BJ (cell line): ENCODE data around the gene GNAI2. TPM values are rescaled to one million over a fixed set of nuclear protein-coding genes. Genes with fewer than 3 reads are reported as not detected.
A peak's percentile ranks its signal among the peaks of the same experiment; 100 is the strongest.

ENCODE experiments used
- CTCF ChIA-PET: fragments of 350-600 bp; formaldehyde crosslinking; extraction: SDS; loops from one replicate; lab custom pipeline; 2021; ENCODE audit warnings: antibody characterized with exemption, inconsistent platforms; lab: Yijun Ruan, JAX
- POLR2A ChIA-PET: fragments of 300-600 bp; sonication (Branson Sonifier 250); formaldehyde crosslinking; extraction: SDS; loops from one replicate; lab custom pipeline; 2021; ENCODE audit warnings: antibody characterized with exemption; lab: Charles Lee
- DNase-seq: peaks from one replicate; pipeline ENCODE4 v3.0.0-alpha.2; 2011; ENCODE audit warnings: low read depth
- H3K27me3 ChIP-seq: 2 replicates; pipeline ENCODE4 v1.6.0; 2011; ENCODE audit warnings: low read length; ENCODE audit not compliant: control insufficient read depth, insufficient read depth
- H3K36me3 ChIP-seq: 2 replicates; pipeline ENCODE4 v1.5.1; 2011; ENCODE audit warnings: low read length; ENCODE audit not compliant: control insufficient read depth, insufficient read depth
- H3K4me3 ChIP-seq: 2 replicates; pipeline ENCODE4 v1.5.1; 2011; ENCODE audit warnings: low read depth, mild to moderate bottlenecking, control low read depth, low read length
- polyA plus RNA-seq: library from polyadenylated mRNA; depleted of rRNA; stranded (reverse); fragments of >200 nt; gene quantifications from 2 replicates; pipeline ENCODE4 v1.2.3, GENCODE V29; 2011
- TF ChIP-seq, protein P1 (sequence below): IDR thresholded peaks from 2 replicates; pipeline ENCODE4 v1.5.1; 2011; ENCODE audit warnings: low read depth, mild to moderate bottlenecking, control low read depth, inconsistent platforms, low read length, moderate library complexity; ENCODE audit not compliant: insufficient read depth

The GNAI2 gene
- polyA plus RNA-seq, 1 experiment: 887 TPM

DNA sequence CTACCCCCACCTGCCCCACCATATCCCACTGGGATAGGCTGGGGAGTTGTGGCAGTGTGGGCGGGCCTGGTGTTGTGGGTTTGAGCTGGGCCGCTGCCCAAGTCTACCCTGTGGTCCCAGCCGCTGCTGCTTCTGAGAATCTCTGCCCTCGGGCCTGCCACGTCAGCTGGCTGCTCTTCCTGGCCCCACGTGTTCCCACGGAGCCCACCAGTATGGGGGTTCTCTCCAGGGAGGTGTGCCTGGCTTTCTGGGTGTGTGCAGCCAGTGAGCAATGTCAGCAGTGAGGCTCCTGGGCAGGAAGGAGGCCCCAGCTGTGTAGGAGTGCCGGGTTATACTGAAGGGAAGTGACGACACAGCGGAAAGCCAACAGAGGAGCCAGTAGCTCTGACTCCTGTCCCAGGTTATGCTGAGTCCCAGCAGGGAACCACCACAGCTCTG, 10.5 kb downstream of the GNAI2 start:
- peak; percentile 85 for DNase-seq
- no peak overlapping the region for H3K4me3 ChIP-seq
- ChIA-PET POLR2A (interaction anchor here (0.9 to 1.3 kb wide), 3 partner anchors 8 to 12 kb away, joined by 3 to 7 read pairs (median 4); partner anchors contain the start of gene GNAI2), CTCF (interaction anchor here (0.6 to 4.9 kb wide), 33 partner anchors 9 to 304 kb away, joined by 3 to 51 read pairs (median 4); partner anchors contain the start of genes GNAI2, GNAT1, HYAL3 and IFRD2)
- peaks cover 11% of the 10 kb centered on the region for H3K36me3 ChIP-seq
- H3K27me3 ChIP-seq: no peaks in the 10 kb centered on the region
- TF ChIP-seq, protein P1, sequence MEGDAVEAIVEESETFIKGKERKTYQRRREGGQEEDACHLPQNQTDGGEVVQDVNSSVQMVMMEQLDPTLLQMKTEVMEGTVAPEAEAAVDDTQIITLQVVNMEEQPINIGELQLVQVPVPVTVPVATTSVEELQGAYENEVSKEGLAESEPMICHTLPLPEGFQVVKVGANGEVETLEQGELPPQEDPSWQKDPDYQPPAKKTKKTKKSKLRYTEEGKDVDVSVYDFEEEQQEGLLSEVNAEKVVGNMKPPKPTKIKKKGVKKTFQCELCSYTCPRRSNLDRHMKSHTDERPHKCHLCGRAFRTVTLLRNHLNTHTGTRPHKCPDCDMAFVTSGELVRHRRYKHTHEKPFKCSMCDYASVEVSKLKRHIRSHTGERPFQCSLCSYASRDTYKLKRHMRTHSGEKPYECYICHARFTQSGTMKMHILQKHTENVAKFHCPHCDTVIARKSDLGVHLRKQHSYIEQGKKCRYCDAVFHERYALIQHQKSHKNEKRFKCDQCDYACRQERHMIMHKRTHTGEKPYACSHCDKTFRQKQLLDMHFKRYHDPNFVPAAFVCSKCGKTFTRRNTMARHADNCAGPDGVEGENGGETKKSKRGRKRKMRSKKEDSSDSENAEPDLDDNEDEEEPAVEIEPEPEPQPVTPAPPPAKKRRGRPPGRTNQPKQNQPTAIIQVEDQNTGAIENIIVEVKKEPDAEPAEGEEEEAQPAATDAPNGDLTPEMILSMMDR: no peak

DNA sequence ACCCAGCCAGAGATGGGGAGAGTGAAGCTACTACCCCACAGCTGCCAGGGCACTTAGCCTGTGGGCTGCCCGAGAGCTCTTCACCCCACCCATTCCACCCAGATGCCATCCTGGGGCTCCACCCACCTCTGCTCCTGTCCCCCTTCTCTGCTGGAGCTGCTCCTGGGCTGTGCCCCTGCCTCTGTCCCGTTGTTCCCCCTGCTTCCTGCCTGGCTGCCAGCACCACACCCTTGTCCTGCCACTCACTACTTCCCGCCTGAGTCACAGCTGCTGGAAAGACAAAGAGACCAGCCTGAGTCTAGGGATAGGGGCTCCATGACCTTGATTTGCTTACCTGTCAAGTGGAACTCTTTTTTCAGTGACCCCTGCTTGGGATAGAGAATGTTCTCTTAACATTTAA, 12.4 kb downstream of the GNAI2 start:
- TF ChIP-seq, protein P1: no peak
- H3K4me3 ChIP-seq: no peak overlapping the region
- DNase-seq: no peak
- no peaks in the 10 kb centered on the region for H3K27me3 ChIP-seq
- CTCF ChIA-PET: interaction anchor here (1.0 to 4.9 kb wide), 8 partner anchors 10 to 76 kb away, joined by 3 to 40 read pairs (median 3); partner anchors contain the start of gene GNAI2
- POLR2A ChIA-PET: interaction anchor here (1.8 kb wide), 1 partner anchor 16 kb away, joined by 5 read pairs; no protein-coding TSS in a partner anchor
- peaks cover 23% of the 10 kb centered on the region for H3K36me3 ChIP-seq

DNA sequence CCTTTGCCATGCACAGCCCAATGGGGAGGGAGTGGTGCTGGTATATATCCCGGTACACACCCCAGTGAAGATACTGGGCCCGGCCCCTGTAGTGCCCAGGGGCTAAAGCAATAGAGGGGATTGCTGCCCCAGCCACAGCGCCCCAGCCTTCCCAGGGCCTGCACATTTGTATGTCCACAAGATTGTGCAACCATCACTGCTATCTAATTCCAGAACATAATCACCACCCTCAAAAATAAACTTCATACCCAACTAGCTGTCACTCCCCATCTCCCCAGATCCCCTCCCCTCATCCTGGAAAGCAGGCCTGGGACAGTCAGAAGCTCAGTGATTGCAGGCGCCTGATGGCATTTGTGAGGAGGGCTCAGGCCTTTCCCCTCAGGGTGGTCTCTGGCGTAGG, 13.5 kb downstream of the GNAI2 start:
- no peak for DNase-seq
- ChIA-PET CTCF (interaction anchor here (1.3 to 13.0 kb wide), 5 partner anchors 10 to 55 kb away, joined by 3 to 114 read pairs (median 25); partner anchors contain the start of gene GNAI2), POLR2A (no interaction called here)

DNA sequence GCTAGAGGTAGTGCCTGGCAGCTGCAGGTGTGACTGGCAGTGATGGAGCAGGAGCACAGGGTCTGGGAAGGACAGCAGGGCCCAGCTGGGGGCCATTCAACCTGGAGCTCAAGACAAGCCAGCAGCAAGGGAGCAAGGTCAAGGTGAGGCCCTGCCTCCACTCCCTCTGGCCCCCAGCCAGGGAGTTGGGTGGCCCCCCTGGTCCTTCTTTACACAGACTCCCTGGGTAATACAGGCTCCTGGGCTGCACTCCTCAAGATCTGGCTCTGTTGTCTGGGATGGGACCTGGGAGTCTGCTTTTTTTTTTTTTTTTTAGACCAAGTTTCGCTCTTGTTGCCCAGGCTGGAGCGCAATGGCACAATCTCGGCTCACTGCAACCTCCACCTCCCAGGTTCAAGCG, 14.5 kb downstream of the GNAI2 start:
- Histone ChIP-seq H3K4me3 (no peak overlapping the region), H3K27me3 (no peaks in the 10 kb centered on the region), H3K36me3 (peaks cover 32% of the 10 kb centered on the region)
- TF ChIP-seq, protein P1: no peak
- ChIA-PET POLR2A (no interaction called here), CTCF (interaction anchor here (1.1 to 13.0 kb wide), 6 partner anchors 9 to 130 kb away, joined by 3 to 114 read pairs (median 16); no protein-coding TSS in a partner anchor)
- DNase-seq: no peak

More for the DNA sequence above, 13.5 kb downstream of the GNAI2 start:
- no peaks in the 10 kb centered on the region for H3K27me3 ChIP-seq
- TF ChIP-seq, protein P1: no peak
- peaks cover 25% of the 10 kb centered on the region for H3K36me3 ChIP-seq
- no peak overlapping the region for H3K4me3 ChIP-seq

DNA sequence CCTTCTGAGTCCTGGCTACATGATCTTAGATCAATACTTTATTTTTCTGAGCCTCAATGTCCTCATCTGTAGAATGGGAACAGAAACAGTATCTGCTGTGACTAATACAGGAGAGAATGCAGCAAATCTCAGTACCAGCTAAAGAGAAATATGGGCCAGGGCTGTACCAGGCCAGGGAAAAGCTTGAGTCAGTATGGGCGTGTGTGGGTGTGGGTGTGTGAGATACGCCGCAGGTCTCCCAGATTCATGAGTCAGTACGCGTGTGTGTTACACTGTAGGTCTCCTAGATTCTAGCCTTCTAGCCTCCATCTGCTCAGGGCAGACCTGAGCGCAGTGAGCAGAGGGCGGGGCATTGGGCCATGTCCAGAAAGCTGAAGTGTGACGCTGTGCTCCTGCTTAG, 15.2 kb downstream of the GNAI2 start:
- H3K4me3 ChIP-seq: no peak overlapping the region
- ChIA-PET POLR2A (interaction anchor here (1.0 kb wide), 1 partner anchor 14 kb away, joined by 5 read pairs; no protein-coding TSS in a partner anchor), CTCF (interaction anchor here (1.0 to 13.0 kb wide), 5 partner anchors 9 to 131 kb away, joined by 3 to 114 read pairs (median 4); no protein-coding TSS in a partner anchor)
- no peaks in the 10 kb centered on the region for H3K27me3 ChIP-seq
- H3K36me3 ChIP-seq: peaks cover 34% of the 10 kb centered on the region
- no peak for DNase-seq
- TF ChIP-seq, protein P1: no peak
